Dedifferentiated amniotic fluid mesenchymal stem cell (primary cell): ENCODE measurements around the gene ST7.

Source experiments
- DNase-seq: peaks from one replicate; pipeline ENCODE4 v3.0.0-alpha.2; 2016; ENCODE audit errors: extremely low spot score

ST7 gene

DNA sequence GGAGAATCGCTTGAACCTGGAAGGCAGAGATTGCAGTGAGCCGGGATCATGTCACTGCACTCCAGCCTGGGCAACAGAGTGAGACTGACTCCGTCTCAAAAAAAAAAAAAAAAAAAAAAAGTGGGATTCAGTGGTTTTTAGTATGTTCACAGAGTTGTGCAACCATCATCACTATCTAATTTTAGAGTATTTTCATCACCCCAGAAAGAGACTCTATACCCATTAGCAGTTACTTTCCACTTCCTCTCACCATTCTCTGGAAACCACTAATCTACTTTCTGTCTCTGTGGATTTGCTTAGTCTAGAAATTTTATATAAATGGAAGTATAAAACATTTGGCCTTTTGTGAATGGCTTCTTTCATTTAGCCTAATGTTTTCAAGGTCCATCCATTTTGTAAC, 113.4 kb downstream of the ST7 start:
- no peak for DNase-seq

DNA sequence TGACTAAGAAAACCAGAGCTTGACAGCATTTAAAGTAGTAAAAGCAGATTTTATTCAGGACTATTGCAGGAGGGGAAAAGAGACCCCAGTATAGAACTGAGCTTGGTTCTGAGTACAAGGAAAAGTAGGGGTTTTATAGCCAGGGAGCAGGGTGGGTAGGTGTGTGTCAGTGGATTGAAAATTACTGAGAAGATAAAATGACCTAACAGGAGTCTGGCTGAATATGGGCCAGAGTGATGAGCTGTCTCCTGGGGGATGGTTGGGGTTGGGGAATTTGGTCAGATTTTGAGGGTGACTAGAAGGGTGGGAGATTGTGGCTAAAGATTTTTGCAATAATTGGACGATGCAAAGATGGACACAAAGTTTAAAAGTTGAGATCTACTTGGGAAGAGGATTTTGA, 114.0 kb downstream of the ST7 start:
- no peak for DNase-seq

DNA sequence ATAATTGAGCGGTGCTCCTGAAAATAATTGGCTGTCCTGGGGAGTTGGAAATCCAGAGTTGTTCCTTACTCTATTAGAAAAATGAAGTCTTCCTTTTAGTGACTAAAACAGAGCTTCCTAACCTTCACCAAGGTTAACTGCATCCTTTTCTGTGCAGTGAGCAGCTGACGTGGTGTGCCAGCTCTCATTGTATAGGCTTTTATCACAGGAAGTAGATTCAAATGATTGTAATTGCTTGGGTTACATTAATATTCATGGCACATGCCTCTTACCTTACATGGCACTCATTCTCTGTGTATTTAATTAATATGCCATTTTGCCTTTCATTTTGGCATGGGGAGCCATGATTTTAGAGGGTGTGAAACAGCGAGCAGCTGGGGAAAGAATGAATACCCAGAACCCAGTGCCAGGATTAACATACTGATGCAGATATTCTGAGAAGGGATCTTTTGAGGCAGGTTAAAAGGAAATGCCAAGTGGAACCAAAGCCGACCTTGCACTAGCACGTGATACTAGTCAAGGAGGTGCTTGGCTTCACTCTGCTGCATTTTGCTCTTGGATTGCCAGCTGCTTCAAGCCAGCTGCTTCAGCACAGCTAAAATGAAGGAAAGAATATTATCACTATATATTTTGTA, 115.3 kb downstream of the ST7 start:
- no peak for DNase-seq

DNA sequence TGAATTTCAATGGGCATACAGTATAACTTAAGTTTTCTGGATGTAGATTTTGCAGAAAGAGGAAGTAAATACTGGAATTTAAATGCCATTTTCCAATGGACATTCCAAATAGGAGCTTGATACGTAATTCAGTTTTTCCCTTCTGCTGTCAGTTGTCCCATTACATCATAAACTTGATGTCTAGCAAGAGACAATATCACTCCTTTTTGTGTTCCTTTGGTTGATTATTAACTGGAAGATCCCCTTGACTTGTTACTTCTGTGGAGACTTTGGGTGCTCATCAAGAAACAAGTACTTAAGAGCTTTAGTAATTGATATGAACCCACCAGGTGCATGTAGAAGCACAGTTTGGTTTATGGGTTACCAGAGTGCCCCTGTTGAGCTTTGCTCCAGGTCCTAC, 116.1 kb downstream of the ST7 start:
- DNase-seq, result no peak

DNA sequence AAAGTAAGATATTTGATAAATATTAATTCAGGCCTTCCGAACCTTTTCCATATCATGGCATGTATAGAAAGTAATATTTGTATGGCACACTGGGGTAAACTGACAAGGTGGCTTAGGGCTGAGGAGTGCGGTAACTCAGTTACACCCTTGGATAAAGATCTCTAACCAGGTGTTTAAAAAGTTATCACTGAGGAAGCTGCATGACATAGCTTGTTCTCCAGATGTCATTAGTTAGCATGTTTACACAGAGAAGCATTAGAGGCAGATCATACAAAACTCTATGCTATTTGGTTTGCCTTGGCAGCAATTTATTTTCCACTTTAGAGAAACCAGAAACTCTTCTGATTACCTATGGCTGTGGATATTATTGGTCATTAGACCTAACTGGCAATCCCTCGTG, 118.2 kb downstream of the ST7 start:
- DNase-seq, result no peak

DNA sequence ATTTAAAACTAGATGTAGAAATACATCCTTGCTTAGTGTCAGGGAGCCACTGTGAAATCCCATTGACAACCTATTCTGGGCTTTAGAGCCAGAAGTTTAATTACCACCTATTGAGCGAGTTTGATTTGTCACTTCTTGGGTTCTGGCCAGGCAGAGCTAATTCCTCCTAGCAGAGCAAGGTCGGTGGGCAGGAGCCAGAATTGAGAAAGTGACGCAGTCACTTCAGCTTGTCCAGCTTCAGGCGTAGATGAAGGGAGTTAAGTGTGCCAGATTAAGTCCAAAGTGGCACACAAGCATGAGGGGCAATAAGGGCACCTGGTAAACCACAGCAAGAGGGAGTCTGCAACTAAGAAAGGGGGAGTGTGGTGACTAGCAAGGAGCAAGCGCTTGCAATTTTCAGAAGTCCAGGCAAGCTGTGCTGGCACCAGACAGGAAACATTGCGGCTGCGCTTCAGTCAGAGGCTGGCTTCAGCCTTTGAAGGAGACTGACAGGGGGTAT, 119.4 kb downstream of the ST7 start:
- DNase-seq, result no peak

DNA sequence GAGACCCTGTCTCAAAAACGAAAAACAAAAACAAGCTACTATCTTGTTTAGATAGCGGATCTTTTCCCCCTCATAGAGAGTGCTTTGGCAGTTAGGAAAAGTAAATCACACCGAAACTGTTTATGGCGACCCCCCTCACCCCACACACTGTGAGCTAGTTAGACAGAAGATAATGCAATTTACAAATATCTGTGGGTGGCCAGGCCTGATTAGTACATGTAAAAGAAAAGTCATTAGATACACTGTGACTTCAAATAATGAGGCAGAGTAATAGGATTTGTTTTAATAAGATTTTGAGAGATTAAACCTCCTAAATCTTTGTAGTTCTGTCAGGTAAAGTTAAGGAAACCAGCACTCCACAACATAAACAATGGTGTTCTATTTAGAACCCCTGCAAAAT, 121.1 kb downstream of the ST7 start:
- no peak for DNase-seq

DNA sequence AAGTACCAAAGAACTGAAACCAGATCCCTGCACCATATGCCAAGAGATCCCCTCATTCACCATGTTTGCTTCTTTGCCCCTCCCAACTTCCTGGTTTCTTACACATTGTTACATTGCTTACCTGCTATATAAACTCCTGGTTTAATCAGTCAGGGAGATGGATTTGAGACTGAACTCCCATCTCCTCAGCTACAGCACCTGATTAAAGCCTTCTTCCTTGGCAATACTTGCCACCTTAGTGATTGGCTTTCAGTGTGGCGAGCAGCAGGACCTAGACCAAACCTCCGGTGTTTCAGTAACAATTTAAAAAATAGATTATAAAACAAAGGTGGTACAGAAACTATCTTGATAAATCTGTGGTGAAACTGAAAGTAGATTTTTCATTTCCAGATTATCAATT, 122.6 kb downstream of the ST7 start:
- DNase-seq, result no peak

DNA sequence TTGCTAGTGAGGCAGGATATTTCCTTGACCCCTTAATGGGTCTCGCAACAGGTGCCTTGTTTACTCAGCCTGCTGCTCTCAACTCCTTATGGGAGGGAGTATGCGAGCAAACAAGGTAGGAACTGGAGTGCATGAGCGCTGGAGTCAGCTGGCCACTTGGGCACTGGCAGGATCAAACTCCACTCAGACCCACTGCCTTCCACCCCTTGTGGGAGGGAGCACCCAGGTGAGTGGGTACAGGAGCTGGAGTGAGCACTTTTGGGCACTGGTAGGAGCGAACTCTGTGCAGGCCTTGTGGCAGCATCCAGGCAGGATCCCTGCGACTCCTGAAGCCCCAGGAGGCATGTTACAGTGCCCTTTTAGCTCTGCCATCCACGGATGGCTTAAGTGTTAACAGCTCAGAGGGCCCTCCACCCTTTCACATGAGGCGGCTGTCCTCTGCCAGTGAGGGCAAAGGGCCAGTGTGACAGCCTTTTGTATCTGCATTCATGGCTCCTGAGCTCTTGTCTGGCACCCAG, 123.2 kb downstream of the ST7 start:
- no peak for DNase-seq

DNA sequence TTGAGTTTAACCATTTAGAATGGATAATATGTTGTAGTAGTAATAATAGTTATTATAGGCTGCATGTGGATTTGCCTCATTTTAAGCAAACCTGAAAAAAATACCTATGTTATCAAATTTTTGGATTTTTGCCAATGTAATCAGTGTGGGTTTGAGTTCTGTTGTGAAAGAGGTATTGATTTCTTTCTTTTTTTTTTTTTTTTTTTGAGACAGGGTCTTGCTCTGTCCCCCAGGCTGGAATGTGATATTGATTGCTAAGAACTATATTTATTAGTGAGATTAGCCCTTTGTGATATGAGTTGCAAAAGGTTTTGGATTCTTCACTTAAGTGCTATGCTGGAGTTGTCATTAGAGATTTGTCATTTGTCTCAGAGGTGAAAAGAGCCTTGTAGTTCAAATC, 124.4 kb downstream of the ST7 start:
- DNase-seq, result no peak

DNA sequence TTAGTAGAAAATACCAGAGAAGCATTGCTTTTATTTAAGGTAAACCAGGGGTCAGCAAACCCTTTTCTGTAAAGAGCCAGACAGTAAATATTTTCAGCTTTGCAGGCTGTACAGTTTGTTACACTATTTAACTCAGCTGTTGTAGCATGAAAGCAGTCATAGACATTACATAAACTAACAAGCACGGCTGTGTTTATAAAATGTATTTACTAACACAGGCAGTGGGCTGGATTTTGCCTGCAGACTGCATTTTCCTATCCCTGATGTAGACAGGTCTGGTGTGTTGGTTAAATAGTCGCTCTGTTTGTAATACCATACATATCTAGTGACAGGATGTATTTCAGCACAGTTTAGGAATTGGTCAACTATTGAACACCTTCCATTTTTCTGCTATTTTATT, 129.3 kb downstream of the ST7 start:
- no peak for DNase-seq

DNA sequence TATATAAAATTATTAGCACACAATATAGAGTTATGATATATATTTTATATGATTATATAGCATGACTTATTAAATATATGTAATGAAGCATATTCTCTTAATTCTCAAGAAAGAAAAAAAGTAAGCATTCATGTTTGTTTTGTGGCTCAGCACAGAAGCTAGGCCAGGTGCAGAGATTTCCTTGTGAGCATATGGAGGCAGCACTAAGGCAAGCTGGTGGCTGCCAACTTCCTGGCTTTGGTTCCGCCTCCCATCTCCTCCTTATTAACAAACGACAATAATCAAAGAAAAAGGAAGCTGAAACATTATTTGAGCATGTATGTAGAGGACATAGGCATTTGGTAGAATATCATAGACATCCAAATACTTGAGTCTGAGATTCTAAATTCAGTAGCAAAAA, 130.3 kb downstream of the ST7 start:
- no peak for DNase-seq

DNA sequence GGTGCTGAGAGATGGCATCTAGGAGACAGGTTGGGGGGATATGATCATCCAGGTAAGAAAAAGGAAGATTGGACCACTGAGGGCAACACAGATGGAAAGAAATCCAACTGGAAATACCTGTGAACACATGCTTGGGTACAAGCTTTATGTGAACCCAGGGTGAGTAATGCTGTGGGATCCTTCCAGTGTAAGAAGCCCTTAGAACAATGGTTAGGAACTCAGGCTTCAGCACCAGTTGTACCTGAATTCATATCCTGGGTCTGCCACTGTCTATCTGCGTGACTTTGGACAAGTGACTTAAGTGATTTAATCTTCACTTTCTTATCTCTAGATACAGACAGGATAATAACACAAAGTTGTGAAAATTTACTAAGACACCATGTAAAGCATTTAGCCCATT, 131.0 kb downstream of the ST7 start:
- DNase-seq, result no peak

DNA sequence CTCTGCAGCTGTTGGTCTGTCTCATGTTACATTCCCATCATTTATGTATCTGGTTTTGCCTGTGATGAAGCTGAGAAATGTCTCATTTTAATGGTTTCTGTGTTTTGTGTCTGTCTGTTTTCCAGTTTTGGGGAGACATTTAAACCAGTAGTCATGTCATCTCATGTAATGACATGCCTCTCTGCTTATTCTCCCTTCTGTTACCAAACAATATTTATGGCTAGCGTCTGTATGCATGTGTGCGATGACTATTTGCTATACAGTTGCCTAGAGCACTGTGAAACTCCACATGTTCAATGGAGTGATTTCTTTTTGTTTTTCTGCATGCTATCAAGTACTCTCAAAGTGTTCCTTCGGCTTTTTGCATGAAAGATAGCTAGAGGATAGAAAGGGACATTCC, 132.0 kb downstream of the ST7 start:
- no peak for DNase-seq

DNA sequence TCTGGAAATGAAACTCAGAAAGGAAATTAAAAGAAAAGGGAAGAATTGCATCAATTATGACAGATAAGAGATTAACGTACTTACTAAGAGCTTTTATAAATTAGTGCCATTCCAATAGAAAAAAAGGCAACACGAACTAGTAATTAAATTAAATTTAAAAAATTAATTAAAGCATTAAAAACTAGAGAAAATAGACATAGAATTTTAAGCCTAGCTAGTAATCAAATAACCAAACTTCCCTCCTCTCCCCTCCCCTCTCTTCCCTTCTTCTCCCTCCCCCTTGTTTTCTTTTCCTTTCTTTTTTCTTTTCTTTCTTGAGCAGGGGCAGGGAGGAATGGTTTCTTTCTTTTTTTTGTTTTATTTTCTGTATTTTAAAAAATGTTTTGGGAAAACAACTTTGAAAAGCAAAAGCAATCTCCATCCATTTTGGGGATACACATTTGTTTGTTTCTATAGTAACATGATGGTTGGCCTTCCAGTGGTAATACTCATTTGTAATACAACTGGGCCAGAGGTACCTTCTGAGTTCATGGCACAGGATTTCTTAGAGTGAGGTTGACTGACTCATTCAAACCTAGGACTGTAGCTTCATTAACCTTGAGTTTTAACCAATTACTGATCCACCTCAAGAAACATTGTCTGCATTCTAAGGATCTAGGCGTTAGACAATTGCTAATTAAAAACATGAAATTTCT, 132.6 kb downstream of the ST7 start:
- no peak for DNase-seq

DNA sequence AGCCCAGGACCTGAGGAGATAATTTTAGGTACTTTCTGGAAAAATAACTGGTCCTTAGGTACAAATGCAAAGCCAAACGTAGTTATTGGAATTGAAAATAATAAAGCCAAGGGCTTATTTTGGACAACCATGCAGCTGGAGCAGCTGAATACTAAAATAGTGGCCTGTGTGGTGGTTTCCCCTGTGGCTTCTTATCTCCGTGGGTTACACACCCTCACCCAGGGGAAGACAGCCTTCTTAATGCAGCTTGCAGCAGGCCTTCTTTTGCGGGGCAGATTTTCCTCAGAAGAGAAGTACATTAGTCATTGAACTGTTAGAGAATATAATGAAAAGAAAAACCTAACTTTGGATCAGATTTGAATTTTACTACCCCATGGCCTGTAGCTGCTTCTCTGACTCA, 133.5 kb downstream of the ST7 start:
- no peak for DNase-seq

DNA sequence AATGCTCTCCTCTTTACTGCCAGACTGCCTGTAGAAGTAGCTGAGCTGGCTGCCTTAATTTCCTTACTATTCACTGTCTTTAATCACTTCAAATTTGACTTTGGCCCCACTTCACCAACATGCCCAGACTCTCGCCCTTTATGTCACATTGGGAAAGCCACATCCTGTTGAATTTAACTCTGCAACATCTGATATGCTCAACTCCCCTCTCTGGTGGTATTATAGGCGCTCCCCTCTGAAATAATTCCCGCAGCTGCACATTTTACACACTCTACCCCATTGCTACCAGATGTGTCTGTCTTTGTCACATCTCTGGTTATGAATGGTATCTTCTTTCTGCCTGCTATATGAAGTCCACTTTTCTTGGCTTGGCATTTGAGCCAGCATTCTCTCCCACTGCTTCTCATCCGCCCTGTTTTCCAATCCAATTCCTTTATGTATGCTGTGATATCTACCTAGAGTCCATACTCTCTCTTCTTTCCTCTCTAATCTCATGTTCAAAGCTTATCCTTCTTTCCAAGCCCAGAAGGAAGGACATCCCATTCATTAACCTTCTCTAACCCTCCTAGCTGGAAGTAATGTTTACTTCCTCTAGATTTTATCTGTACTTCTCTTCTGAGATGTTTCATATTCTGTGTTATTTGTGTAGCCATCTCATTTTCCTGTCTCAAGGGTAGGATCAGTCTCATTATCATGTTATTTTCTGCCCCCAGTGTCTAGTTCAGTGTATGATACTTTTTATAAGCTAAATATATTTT, 134.5 kb downstream of the ST7 start:
- DNase-seq, result no peak

DNA sequence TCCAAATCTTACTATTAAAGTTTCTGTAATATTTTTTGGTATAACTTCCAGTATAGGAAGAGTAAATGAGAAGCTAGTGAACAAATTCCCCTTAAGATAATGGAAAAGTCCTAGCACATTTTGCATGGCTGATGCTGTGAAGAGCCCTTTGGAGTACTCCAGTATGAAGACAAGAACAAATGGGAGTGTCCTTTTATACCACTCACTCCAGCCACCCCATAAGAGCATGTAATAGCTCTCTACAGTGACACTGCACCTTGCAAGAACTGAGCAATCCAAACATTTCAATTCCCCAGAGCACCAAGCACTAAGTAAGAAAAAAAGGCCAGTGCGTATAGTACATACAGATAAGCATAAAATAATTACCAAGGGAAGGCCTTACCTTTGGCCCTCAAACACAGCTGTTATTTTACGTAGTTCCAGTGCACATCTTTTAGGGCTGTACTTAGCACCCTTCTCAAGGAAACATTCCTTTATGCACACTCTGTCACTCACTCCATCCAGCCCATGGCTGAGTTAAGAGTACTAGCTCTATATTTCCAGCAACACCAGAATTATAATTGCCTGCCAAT, 135.4 kb downstream of the ST7 start:
- no peak for DNase-seq

DNA sequence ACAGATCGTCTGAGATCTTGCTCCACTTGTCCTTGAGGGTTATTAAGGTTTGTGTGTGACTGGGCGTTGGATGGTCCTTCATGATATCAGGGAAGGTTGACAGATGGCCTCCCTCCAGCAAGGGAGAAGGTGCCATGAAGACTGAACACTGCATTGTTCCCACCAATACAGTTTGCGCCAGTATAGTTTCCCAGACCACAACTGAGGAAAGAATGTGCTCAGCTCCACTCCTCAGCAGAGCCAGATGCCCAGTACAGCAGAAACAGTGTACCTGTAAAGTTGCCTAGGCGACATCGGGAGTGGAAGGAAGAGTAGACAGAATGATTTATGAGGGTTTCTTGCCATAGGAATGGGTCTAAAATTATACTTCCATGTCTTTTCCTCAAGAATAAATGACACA, 137.5 kb downstream of the ST7 start:
- DNase-seq, result no peak

DNA sequence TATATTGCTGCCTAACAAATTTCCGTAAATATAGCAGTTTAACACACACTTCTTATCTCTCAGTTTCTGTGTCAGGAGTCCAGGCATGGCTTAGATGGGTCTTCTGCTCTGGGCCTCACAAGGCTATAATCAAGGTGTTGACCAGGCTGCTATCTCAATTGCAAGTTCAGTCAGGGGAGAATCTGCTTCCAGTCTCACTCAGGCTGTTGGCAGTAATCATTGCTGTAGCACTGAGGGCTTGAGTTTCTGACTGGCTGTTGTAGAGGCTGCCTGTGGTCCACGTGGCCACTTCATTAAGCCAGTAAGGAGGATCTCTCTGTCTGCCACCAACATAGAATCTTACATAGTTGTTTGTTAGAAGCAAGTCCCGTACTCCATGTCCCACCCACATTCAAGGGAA, 138.4 kb downstream of the ST7 start:
- DNase-seq, result no peak

DNA sequence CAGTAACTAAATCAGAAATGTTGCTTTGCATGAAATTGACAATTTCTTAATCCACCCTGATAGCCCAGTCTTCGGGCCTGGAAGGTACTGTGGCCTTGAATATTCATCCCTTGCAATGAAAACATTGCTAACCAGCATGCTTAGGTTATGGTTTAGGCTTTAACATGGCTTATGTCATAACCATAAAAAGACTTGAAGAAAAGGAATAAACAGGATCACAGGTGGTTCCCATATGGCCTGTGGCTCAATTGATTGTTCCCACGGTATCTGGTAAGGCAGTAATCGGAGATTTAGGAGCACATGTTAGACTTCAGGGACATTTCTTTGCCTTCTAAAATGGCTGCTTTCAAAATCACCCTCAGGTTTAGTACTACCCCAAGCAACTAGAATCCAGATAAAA, 139.5 kb downstream of the ST7 start:
- DNase-seq, result no peak

DNA sequence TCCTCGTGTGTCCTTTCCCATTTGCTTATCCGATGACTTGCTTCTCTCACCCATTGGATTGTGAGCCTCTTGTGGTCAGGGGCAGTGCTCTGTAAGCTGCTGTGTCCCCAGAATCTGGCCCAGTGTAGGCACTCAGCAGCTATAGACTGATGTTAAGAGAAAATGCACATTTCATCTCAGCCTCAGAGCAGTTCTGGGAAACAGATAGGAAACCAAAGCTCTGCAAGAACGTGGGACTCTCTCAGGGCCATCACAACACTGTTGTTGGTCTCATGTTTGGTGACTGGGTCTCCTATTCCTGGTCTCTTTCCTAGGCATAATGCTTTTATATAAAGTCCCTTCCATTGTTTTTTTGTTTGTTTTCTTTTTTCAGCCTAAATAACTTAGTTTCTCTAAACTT, 141.2 kb downstream of the ST7 start:
- DNase-seq, result no peak

DNA sequence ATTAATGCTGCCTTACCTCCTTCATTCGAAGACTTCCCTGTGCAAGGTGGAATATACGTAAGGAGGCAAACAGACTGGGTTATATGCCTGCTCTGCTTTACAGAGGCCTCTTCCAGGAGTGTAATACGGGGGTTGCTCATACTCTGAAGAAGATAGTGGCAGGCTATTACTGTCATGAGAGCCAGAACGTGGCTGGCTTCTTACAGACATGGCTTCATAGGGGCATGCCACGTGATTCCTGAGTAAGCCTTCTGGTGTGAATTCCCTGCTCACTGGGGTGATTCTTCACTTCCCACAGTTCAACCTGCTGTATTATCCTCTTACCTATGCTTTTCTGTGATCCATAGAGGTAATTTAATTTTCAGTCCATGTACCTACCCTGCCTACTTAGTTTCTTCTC, 141.8 kb downstream of the ST7 start:
- DNase-seq, result no peak
